Karpas-422 (cell line): ENCODE data around the gene CASS4. TPM values are rescaled to one million over a fixed set of nuclear protein-coding genes. Genes with fewer than 3 reads are reported as not detected.

Experiments
- DNase-seq: peaks from one replicate; pipeline ENCODE4 v3.0.0-alpha.2; 2015
- H2AFZ ChIP-seq: fragments of 200-600 bp; sonication (generic); 2 replicates; pipeline ENCODE4 v1.6.1; 2014; ENCODE audit warnings: antibody characterized with exemption, low read length, mixed read lengths
- H3K27ac ChIP-seq: fragments of 200-600 bp; sonication (generic); 2 replicates; pipeline ENCODE4 v1.5.1; 2014; ENCODE audit warnings: mild to moderate bottlenecking, low read length, moderate library complexity
- H3K27me3 ChIP-seq: fragments of 200-600 bp; sonication (generic); 2 replicates; pipeline ENCODE4 v1.6.1; 2014; ENCODE audit warnings: low read length, mixed read lengths
- H3K36me3 ChIP-seq: fragments of 200-600 bp; sonication (generic); 2 replicates; pipeline ENCODE4 v1.6.1; 2014; ENCODE audit warnings: low read length, mixed read lengths; ENCODE audit not compliant: insufficient read depth
- H3K4me1 ChIP-seq: fragments of 200-600 bp; sonication (generic); 2 replicates; pipeline ENCODE4 v1.6.1; 2014; ENCODE audit warnings: mild to moderate bottlenecking, low read length, mixed read lengths
- H3K4me2 ChIP-seq: fragments of 200-600 bp; sonication (generic); 2 replicates; pipeline ENCODE4 v1.6.1; 2014; ENCODE audit warnings: low read length, low read depth, mild to moderate bottlenecking; ENCODE audit not compliant: poor library complexity, severe bottlenecking
- H3K4me3 ChIP-seq: fragments of 200-600 bp; sonication (generic); 2 replicates; pipeline ENCODE4 v1.5.1; 2014; ENCODE audit warnings: mild to moderate bottlenecking, antibody characterized with exemption, low read length, mixed read lengths
- H3K79me2 ChIP-seq: fragments of 200-600 bp; sonication (generic); 2 replicates; pipeline ENCODE4 v1.6.1; 2014; ENCODE audit warnings: mild to moderate bottlenecking, low read length, mixed read lengths
- H3K9ac ChIP-seq: fragments of 200-600 bp; sonication (generic); 2 replicates; pipeline ENCODE4 v1.6.0; 2014; ENCODE audit warnings: low read length
- H3K9me2 ChIP-seq: fragments of 200-600 bp; sonication (generic), shearing (Covaris generic); replicated peaks from 2 replicates; pipeline ENCODE4 v1.6.0; 2014; ENCODE audit warnings: mild to moderate bottlenecking, low read length, moderate library complexity; ENCODE audit not compliant: insufficient read depth
- H3K9me3 ChIP-seq: fragments of 300-700, 200-600 bp; sonication (generic); 2 replicates; pipeline ENCODE4 v1.6.1; 2014; ENCODE audit warnings: low read length, mixed read lengths
- H4K20me1 ChIP-seq: fragments of 200-600 bp; sonication (generic); 2 replicates; pipeline ENCODE4 v1.6.1; 2014; ENCODE audit warnings: mild to moderate bottlenecking, antibody characterized with exemption, low read length, low read depth; ENCODE audit not compliant: insufficient read depth
- total RNA-seq: library from RNA; depleted of rRNA; stranded (reverse); fragments of >200 nt; shearing (Covaris generic); gene quantifications from 2 replicates; pipeline ENCODE4 v1.2.3, GENCODE V29; 2014; ENCODE audit warnings: low replicate concordance

The CASS4 gene
- total RNA-seq, 1 experiment from 2014 or later, result not detected

- H3K4me1 ChIP-seq, result peaks cover 3% of the 10 kb centered on the region; the same call in 1 of the 2 replicates
- H3K27me3 ChIP-seq, result no peaks in the 10 kb centered on the region
- H3K9me2 ChIP-seq, result no peaks in the 10 kb centered on the region
- no peak overlapping the region for H3K4me2 ChIP-seq
- H3K36me3 ChIP-seq, result peaks cover 62% of the 10 kb centered on the region
- no peak overlapping the region for H3K27ac ChIP-seq
- H3K9ac ChIP-seq, result no peak overlapping the region
- no peak overlapping the region for H2AFZ ChIP-seq
- peaks cover 3% of the 10 kb centered on the region; the same call in 1 of the 2 replicates for H4K20me1 ChIP-seq
- H3K4me3 ChIP-seq, result no peak overlapping the region
- DNase-seq, result no peak
- H3K9me3 ChIP-seq, result no peaks in the 10 kb centered on the region
- peaks cover 40% of the 10 kb centered on the region for H3K79me2 ChIP-seq
These were observed 38.1 kb upstream of the CASS4 start for GRCh38 chr20:56373942-56374341.

DNA sequence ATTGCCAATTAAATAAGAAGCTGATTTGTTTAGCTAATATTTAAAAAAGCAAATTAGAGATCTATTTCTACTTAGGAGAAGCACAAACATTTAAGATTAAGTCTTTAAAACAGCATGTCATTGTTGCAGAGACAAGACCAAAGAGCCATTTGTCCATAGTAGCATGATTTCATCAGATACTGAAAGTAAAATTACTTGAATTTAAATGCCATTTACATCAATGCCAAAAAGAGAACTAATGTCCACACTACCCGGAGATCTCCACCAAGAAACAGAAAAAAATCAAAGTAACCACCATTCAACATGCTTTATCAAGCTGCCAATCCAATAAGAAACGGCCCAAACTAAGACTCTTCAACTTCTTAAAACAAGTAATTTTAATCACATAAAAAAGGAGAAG is 35.7 kb upstream of the CASS4 start:
- no peaks in the 10 kb centered on the region for H3K27me3 ChIP-seq
- H3K9me3 ChIP-seq, result no peaks in the 10 kb centered on the region
- H4K20me1 ChIP-seq, result no peaks in the 10 kb centered on the region
- no peak for DNase-seq
- H2AFZ ChIP-seq, result no peak overlapping the region
- no peak overlapping the region for H3K4me2 ChIP-seq
- H3K79me2 ChIP-seq, result peaks cover 55% of the 10 kb centered on the region
- H3K36me3 ChIP-seq, result peaks cover 68% of the 10 kb centered on the region
- no peak overlapping the region for H3K27ac ChIP-seq
- H3K9me2 ChIP-seq, result no peaks in the 10 kb centered on the region
- H3K9ac ChIP-seq, result no peak overlapping the region
- no peak overlapping the region for H3K4me3 ChIP-seq
- peaks cover 3% of the 10 kb centered on the region; the same call in 1 of the 2 replicates for H3K4me1 ChIP-seq

DNA sequence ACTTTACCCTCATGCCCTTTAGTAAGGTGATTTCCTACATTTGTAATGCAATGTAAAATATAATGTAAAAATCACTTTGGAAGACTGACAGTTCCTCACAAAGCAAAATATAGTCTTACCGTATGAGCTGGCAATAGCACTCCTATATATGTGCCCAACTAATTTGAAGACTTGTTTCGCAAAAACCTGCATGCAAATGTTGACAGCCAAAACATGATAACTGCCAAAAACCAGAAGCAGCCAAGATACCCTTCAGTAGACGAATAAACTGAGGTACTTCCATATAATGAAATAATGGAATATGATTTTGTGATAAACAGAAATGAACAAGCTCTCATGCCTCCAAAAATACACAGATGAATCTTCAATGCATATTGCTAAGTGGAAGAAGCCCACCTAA is 33.7 kb upstream of the CASS4 start:
- Histone ChIP-seq H3K9ac (no peak overlapping the region), H3K27me3 (no peaks in the 10 kb centered on the region), H3K9me2 (no peaks in the 10 kb centered on the region), H3K9me3 (no peaks in the 10 kb centered on the region), H3K4me1 (peaks cover 3% of the 10 kb centered on the region; the same call in 1 of the 2 replicates), H4K20me1 (no peaks in the 10 kb centered on the region), H3K27ac (no peak overlapping the region), H3K79me2 (peaks cover 68% of the 10 kb centered on the region), H3K4me2 (no peak overlapping the region), H2AFZ (no peak overlapping the region), H3K4me3 (no peak overlapping the region), H3K36me3 (peaks cover 66% of the 10 kb centered on the region)
- DNase-seq, result no peak

DNA sequence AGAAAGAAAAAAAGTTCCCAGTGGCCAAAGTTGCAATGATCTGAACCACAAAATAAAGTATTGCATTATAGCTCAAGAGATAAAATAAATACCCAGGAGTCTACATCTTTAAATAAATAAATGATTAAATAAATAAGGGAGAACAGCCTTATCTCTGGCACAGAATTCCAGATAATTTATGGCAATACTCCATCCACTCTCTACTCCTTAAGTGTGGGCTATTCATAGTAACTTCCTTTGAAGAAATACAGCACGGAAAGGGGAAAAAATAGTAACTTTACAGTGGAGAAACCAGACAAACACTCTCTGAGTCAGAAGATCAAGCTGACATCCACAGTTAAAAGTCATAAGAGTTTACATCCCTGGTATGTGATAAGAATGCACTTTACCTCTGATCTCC is 31.7 kb upstream of the CASS4 start:
- Histone ChIP-seq H3K79me2 (peaks cover 80% of the 10 kb centered on the region), H3K27ac (no peak overlapping the region), H4K20me1 (no peaks in the 10 kb centered on the region), H3K4me3 (no peak overlapping the region), H3K4me1 (peaks cover 3% of the 10 kb centered on the region; the same call in 1 of the 2 replicates), H3K27me3 (no peaks in the 10 kb centered on the region), H3K4me2 (no peak overlapping the region), H3K9ac (no peak overlapping the region), H3K9me3 (no peaks in the 10 kb centered on the region), H3K9me2 (no peaks in the 10 kb centered on the region), H3K36me3 (peaks cover 69% of the 10 kb centered on the region), H2AFZ (no peak overlapping the region)
- DNase-seq, result no peak

DNA sequence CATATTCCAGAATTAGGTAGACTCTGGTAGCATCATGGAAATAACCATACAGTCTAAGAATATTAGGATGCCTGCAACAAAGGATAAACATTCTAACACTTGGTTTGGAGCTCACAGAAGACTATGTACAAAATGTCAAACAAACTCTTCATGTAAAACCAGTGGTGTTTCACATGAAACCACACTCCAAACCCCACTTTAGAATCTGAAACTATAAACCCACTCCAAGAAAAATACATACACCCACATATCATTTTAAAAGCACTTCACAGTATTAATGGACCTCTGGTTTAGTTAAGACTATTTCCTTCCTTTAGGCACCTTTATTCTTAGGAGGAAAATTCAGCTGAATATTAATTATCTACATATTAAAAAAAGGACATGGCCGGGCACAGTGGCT is 30.6 kb upstream of the CASS4 start:
- Histone ChIP-seq H3K36me3 (peaks cover 73% of the 10 kb centered on the region), H4K20me1 (no peaks in the 10 kb centered on the region), H3K4me1 (peaks cover under 1% of the 10 kb centered on the region; the same call in 1 of the 2 replicates), H3K79me2 (peaks cover 78% of the 10 kb centered on the region), H3K9me2 (no peaks in the 10 kb centered on the region), H3K9ac (no peak overlapping the region), H3K27me3 (no peaks in the 10 kb centered on the region), H3K9me3 (no peaks in the 10 kb centered on the region), H3K4me2 (no peak overlapping the region), H2AFZ (no peak overlapping the region), H3K4me3 (no peak overlapping the region), H3K27ac (no peak overlapping the region)
- DNase-seq, result no peak

- no peaks in the 10 kb centered on the region for H3K9me3 ChIP-seq
- H2AFZ ChIP-seq, result no peak overlapping the region
- no peaks in the 10 kb centered on the region for H3K9me2 ChIP-seq
- H3K36me3 ChIP-seq, result peaks cover 80% of the 10 kb centered on the region
- H4K20me1 ChIP-seq, result no peaks in the 10 kb centered on the region
- no peak overlapping the region for H3K4me3 ChIP-seq
- H3K4me2 ChIP-seq, result no peak overlapping the region
- no peak for DNase-seq
- H3K27me3 ChIP-seq, result no peaks in the 10 kb centered on the region
- no peaks in the 10 kb centered on the region for H3K4me1 ChIP-seq
- H3K9ac ChIP-seq, result no peak overlapping the region
- peaks cover 81% of the 10 kb centered on the region for H3K79me2 ChIP-seq
- no peak overlapping the region for H3K27ac ChIP-seq
These were observed 29.4 kb upstream of the CASS4 start for GRCh38 chr20:56382696-56383095.

GRCh38 chr20:56383334-56383733 is 28.7 kb upstream of the CASS4 start:
- Histone ChIP-seq H3K79me2 (peaks cover 81% of the 10 kb centered on the region), H4K20me1 (no peaks in the 10 kb centered on the region), H3K9me2 (no peaks in the 10 kb centered on the region), H3K27ac (no peak overlapping the region), H2AFZ (no peak overlapping the region), H3K27me3 (no peaks in the 10 kb centered on the region), H3K36me3 (peaks cover 74% of the 10 kb centered on the region), H3K4me3 (no peak overlapping the region), H3K9me3 (no peaks in the 10 kb centered on the region), H3K4me2 (no peak overlapping the region), H3K4me1 (no peaks in the 10 kb centered on the region), H3K9ac (no peak overlapping the region)
- DNase-seq, result no peak

DNA sequence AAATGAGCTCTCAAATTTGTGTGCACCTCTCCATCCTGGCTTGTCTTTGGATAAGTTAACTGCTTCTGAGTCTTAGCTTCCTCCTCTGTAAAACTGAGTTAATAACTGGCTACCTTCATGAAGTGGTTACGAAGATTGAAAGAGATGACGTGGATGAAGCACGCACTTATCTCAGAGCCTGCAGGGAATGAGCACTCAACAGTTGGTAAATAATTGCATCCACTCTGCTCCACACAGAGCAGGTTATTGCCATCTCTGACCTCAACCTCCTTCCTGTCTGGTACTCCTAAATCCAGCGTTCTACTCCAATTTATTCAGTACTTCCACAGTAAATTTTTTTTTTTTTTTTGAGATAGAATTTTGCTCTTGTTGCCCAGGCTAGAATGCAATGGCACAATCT is 26.9 kb upstream of the CASS4 start:
- no peaks in the 10 kb centered on the region for H3K9me2 ChIP-seq
- no peaks in the 10 kb centered on the region for H3K9me3 ChIP-seq
- H3K4me2 ChIP-seq, result no peak overlapping the region
- no peaks in the 10 kb centered on the region for H3K27me3 ChIP-seq
- peaks cover 6% of the 10 kb centered on the region; the same call in 1 of the 2 replicates for H3K4me1 ChIP-seq
- no peak overlapping the region for H2AFZ ChIP-seq
- no peak for DNase-seq
- H3K79me2 ChIP-seq, result peaks cover 86% of the 10 kb centered on the region
- no peak overlapping the region for H3K27ac ChIP-seq
- peaks cover 75% of the 10 kb centered on the region for H3K36me3 ChIP-seq
- H3K4me3 ChIP-seq, result no peak overlapping the region
- H4K20me1 ChIP-seq, result no peaks in the 10 kb centered on the region
- no peak overlapping the region for H3K9ac ChIP-seq

DNA sequence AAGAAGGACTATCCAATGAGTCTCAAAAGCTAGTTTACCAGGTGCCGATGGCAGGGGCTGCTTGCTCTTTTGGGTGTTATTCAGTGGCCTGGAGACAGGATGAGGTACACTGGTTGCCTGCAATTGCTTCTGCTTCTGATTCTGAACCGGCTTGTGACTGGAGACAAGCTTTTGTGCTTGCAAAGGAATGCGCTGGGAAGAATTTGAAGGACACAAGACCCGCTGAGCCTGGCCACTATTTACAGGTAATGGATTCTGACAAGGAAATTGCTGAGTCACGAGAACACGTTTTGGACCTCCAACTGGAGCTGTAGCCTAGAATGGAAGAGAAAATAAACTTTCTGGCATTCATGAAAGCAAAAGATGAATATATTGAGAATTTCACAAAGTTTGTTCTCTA is 25.8 kb upstream of the CASS4 start:
- Histone ChIP-seq H3K9me3 (no peaks in the 10 kb centered on the region), H3K27me3 (no peaks in the 10 kb centered on the region), H3K79me2 (peaks cover 88% of the 10 kb centered on the region), H3K9ac (no peak overlapping the region), H3K36me3 (peaks cover 66% of the 10 kb centered on the region), H4K20me1 (no peaks in the 10 kb centered on the region), H3K4me2 (no peak overlapping the region), H3K4me3 (no peak overlapping the region), H3K27ac (no peak overlapping the region), H3K9me2 (no peaks in the 10 kb centered on the region), H2AFZ (no peak overlapping the region), H3K4me1 (peaks cover 14% of the 10 kb centered on the region)
- no peak for DNase-seq
